A549 treated with AZD9567 at 1 μM for 4 hours (cell line): ENCODE data around the gene MYL5. TPM values are rescaled to one million over a fixed set of nuclear protein-coding genes. Genes with fewer than 3 reads are reported as not detected.

Experiments
- total RNA-seq: library from RNA; stranded (reverse); fragments of 200-300 nt; extraction: Qiagen RNA extraction; gene quantifications from 5 replicates; pipeline ENCODE4 v1.2.3, GENCODE V29; 2022; ENCODE audit not compliant: insufficient read depth

Gene MYL5, protein sequence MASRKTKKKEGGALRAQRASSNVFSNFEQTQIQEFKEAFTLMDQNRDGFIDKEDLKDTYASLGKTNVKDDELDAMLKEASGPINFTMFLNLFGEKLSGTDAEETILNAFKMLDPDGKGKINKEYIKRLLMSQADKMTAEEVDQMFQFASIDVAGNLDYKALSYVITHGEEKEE
- 10.0 to 15.4 TPM (median 12.8 TPM) in 5 replicates for total RNA-seq

DNA sequence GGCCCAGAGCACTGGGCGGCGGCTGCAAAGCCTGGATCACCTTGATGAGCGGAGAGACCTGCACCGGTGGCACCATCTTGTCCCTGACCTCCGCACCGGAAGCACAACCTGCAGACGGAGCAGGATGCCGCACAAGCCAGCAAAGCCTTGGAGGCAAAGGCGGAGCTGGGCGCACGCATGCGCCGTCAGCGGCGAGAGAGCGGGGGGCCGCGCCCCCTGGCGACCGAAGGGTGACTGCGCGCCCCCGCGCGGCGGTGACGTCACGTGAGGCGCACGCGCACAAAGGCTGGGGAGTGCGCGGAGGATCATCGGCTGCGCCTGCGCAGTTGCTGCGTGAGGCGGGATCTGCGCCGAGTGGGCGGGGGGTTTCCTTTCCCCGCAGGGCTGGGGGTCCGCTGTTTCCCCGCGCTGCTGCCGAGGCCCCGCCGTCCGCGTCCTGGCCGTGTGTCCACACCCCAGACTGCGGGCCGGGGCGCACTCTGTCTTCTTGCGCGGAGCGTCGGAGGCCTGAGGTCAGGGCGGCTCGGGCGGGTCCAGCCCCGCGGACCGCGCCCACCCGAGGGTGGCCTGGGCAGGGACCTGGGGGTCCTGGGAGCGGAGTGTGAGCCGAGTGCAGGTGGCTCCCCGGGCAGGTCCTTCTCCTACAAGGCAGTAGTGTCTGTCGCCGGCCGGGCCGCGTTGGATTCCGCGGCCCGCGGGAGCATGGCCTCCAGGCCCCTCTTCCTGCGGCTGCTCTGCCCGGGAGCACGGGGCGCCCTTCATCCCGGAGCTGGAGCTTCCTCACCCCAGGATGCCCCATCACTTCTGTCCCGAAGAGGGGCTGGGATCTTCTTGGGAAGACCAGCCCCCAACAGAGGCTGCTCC is at the start of gene MYL5, which contains the start of gene ATP5ME:
MYL5 (plus strand) TSS at position 371 of the 864 bp plus-strand sequence. CDS start 3,485 bp downstream, outside the sequence.
ATP5ME (minus strand) TSS at position 105 of the 864 bp plus-strand sequence; CDS start at position 76, 29 bp downstream.

DNA sequence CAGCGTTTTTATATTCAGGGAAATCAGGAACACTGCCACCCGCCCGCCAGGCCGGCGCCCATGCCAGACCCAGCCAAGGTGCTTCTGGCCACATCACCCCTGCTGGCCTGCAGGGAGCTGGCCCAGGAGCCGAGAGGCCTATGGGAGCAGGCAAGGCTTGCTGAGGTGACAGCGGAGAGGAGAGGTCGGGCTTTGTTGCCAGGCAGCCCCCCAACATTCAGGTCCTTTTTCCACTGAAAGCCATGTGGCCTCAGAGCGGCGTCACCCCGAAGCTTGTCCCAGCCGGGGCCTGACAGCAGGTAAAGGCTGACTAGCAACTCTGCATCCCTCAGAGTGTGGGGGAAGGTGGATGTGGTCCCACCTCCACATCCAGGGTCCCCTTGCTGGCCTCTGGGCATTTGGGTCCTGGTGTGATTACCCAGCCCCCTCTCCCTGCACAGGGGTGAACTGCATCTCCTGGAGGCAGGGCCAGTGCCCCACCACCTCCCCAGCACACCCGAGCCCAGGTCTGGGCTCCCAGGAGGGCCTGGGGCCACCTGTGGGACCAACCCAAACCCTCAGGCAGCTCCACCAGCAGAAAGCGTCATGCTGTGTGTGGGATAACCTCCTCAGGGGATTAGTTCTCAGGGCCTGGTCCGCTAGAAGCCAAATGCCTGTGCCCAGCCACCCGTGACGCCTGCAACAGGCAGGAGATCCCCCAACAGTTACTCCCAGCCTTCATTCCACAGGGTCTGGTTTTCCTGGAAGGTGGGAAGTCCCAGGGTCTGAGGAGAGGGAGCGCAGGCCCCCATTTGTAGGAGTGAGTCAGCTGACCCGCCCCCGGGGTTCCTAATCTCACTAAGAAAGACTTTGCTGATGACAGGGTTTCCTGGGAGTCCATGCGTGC is 49.4 kb upstream of the MYL5 start, which contains the start of gene PDE6B:
PDE6B (plus strand) TSS at position 869 of the 886 bp plus-strand sequence. CDS start 54 bp downstream, outside the sequence.

DNA sequence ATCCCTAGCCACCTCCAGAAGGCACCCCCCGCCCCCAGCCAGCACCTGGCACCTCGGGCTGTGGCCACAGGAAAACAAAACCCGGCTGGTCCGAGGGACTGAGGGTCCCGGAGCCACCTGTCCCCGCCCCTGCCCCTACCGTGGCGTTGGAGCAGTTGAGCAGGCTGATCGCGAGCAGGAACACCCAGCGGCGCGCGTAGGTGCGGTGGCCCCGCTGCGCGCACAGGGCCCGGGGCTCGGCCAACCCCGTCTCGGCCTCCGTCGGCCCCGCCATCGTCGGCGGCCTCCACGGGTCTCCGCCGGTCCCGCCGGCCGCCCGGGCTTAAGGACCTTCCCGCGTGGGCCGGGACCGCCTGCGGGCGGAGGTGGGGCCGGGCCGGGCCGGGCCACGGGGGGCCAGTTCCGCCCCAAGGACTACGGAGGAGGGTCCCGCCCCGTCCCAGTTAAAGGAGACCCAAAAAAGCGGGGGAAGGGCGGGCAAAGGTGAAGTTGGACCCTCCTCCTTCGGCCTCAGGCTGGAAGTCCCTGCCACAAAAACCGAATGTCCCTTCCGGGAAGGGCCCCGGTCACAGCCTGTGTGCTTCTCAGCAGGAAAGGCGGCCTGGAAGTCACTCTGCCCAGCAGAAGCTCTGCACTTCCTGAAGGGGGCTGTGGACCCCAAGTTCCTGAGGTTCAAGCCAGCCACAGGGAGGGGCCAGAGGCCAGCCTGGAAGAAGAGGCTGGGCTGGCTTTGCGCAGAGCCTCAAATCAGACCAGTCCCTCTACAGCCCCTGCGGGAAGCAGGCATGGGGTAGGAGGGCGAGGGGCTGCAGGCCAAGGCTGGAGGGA is 14.7 kb downstream of the MYL5 start, which contains the start of gene SLC49A3:
SLC49A3 (minus strand) TSS at position 298 of the 828 bp plus-strand sequence; CDS start at position 274, 24 bp downstream.

DNA sequence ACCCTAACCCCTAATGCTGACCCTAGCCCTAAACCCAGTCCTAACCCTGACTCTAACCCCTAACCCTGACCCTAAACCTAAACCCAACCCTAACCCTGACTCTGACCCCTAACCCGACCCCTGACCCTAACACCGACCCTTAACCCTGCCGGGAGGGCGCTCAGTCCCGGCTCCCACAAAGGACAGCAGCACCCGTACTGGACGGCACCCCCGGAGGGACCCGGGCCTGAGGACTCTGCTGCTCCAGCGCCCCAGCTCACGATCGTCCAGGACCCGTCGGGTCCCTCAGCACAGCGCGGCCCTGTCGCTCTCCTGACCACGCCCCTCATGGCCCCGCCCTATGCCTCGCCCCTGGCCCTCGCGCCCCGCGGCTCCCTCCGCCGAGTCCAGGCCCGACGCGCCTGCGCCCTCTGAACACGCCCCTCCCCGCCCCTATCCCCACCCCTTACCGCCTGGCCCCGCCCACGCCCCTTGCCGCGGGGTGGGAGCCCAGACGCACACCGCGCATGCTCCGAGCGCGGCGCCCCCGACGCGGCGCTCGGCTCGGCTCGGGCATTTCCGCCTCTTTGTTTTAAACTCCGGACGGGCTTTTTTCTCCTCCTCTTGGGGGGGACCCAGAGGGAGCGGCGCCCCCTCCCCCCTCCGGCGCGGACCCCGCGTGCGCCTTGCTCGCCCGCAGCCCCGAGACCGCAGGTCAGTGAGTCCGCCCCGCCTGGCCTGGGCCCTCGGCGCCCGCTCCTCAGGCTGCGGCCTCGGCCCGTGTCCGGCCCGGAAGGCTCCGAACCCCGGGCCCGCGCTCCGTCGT is 31.1 kb downstream of the MYL5 start, which contains the start of gene PCGF3:
PCGF3 (plus strand) TSS at position 555 of the 805 bp plus-strand sequence. CDS start 27,849 bp downstream, outside the sequence.

Other genes starting within 250 kb of the MYL5 start
- 12.5 to 19.6 TPM (median 14.8 TPM) in 5 replicates for gene ZNF721, start 175.4 kb upstream of the MYL5 start, total RNA-seq
- gene PIGG, start 175.3 kb upstream of the MYL5 start, total RNA-seq = 16.8 to 26.5 TPM (median 26.2 TPM) in 5 replicates
- not detected in 5 replicates for gene TMEM271, start 98.2 kb upstream of the MYL5 start, total RNA-seq
- gene PDE6B, start 49.0 kb upstream of the MYL5 start, total RNA-seq = not detected in 5 replicates
- gene ATP5ME, start 266 bp upstream of the MYL5 start, total RNA-seq = 375 to 514 TPM (median 381 TPM) in 5 replicates
- gene SLC49A3, start 14.6 kb downstream of the MYL5 start, total RNA-seq = 0.22 to 0.31 TPM (median 0.25 TPM) in 4 of 5 replicates, not detected in the other
- 17.4 to 23.5 TPM (median 19.9 TPM) in 5 replicates for gene PCGF3, start 31.3 kb downstream of the MYL5 start, total RNA-seq
- gene CPLX1, start 151.6 kb downstream of the MYL5 start, total RNA-seq = 0.41 to 1.0 TPM (median 0.55 TPM) in 4 of 5 replicates, not detected in the other